HG03432 (cell line): ENCODE results near the gene WFDC10B.
"Not testable (repeated sequence)": the region's sequence is repeated elsewhere in the genome, so short reads cannot be mapped to it uniquely, and the experiment has no call there.

ENCODE experiments used
- ATAC-seq: cut with Tn5 transposase; IDR thresholded peaks from one replicate; pipeline ENCODE4 v1.9.1; 2021; ENCODE audit warnings: mild to moderate bottlenecking, moderate library complexity; ENCODE audit not compliant: unreplicated experiment

WFDC10B gene

GRCh38 chr20:45704969-45705637 is at the start of gene WFDC10B:
Gene WFDC10B (minus strand): TSS chr20:45705019. CDS start chr20:45685992, 19,027 bp downstream.
- ATAC-seq, result no peak

DNA sequence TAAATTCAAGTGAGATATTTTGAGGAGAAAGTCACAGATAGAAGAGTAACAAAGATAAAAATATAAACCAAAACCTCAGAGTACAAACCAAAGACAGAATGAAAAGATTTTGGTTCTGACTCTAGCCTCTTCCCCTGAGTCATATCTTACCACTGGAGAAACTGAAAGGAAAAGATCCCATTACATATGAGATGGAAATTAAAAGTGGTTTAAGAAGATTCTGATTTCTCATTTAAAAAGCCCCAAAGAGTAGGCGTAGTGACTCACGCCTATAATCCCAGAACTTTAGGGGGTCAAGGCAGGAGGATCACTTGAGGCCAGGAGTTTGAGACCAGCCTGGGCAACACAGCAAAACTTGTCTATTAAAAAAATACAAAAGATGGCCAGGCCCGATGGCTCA is 47.9 kb upstream of the WFDC10B start:
- no peak for ATAC-seq

DNA sequence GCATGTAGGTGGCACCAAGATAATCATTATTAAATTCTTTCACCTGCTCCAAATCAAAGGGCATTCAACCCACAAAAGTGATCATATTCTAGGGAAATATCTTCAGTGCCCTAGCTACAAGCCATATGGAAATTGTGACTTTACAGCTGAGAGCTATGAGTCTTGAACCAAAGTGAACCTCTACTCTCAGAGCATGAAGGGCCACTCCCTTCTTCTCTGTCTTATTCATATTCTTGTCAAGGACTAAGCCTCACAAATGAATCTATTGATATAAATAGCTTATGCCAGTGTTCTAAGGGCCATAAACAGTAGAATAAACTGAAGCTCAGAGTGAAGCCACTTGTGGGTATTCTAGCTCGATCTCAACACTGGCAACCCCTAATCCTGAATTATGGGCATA is 46.9 kb upstream of the WFDC10B start:
- ATAC-seq, result no peak

DNA sequence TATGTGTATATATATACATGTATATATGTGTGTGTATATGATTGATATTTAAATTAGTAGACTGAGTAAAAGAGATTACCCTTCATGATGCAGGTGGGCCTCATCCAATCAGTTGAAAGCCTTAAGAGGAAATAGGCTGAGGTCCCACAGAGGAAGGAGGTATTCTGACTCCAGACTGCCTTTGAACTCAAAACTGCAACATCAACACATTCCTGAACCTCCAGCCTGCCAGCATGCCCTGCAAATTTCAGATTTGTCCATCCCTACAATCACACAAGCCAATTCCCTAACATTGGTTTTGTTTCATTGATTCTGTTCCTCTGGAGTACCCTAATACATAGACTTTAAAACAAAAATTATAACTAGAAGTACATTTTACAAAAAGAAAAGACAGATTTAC is 40.2 kb upstream of the WFDC10B start:
- no peak for ATAC-seq

- no peak for ATAC-seq
Measured at GRCh38 chr20:45742596-45742995, 37.8 kb upstream of the WFDC10B start.

- ATAC-seq, result no peak
Measured at GRCh38 chr20:45735988-45736387, 31.2 kb upstream of the WFDC10B start.

- no peak for ATAC-seq
Measured at GRCh38 chr20:45735552-45735951, 30.7 kb upstream of the WFDC10B start.

DNA sequence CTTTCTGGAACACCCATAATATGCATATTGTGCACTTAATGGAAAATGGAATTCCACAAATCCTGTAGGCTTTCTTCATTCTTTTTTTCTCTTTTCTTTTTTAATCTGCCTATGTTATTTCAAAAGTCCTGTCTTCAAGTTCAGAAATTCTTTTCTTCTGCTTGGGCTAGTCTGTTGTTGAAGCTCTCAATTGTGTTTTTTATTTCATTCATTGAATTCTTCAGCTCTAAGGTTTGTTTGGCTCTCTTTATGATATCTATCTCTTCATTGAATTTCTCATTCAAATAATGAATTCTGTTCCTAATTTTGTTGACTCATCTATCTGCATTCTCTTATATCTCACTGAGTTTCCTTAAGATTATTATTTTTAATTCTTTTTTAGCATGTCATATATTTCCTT is 27.4 kb upstream of the WFDC10B start:
- ATAC-seq, result no peak

- ATAC-seq, result no peak
Measured at GRCh38 chr20:45727044-45727443, 22.2 kb upstream of the WFDC10B start.

- ATAC-seq, result no peak
Measured at GRCh38 chr20:45725134-45725533, 20.3 kb upstream of the WFDC10B start.

DNA sequence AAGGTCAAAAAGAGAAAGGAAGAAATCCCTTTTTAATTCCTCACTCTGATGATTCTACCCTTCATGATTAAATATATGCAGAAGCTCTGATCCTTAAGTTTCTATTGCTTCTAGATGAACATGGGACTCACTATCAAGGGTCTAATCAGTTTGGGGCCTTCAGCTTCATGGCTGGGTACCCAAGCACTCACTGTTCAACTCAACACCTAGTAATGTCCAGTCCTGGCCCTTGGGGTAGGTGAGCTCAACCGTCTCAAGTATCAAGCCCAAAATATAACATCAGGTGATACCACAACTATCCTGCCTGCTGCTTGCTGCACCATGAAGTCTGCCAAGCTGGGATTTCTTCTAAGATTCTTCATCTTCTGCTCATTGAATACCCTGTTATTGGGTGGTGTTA is 17.2 kb upstream of the WFDC10B start, which contains the start of gene SPINT4:
SPINT4 (plus strand) TSS at position 301 of the 400 bp plus-strand sequence; CDS start at position 322, 21 bp downstream.
- ATAC-seq, result no peak

- not testable (repeated sequence) for ATAC-seq
Measured at GRCh38 chr20:45716141-45716688, 11.4 kb upstream of the WFDC10B start.

DNA sequence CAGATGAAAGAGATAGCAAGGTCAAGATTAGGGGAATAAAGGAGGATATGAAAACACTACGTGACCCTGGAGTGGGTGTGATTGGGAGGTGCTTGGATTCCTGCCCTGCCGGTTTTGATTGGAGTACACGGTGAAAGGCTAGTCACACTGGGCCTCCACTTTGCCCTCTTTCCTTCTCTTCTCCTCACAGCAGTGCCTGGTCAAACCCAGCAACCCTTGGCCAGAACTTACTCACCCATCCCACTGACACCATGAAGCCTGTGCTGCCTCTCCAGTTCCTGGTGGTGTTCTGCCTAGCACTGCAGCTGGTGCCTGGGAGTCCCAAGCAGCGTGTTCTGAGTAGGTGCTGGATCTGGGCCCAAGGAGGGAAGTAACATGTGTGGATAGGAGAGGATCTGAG is 2.9 kb downstream of the WFDC10B start, which contains the start of gene WFDC13:
WFDC13 (plus strand) TSS at position 166 of the 400 bp plus-strand sequence; CDS start at position 252, 86 bp downstream.
- no peak for ATAC-seq

DNA sequence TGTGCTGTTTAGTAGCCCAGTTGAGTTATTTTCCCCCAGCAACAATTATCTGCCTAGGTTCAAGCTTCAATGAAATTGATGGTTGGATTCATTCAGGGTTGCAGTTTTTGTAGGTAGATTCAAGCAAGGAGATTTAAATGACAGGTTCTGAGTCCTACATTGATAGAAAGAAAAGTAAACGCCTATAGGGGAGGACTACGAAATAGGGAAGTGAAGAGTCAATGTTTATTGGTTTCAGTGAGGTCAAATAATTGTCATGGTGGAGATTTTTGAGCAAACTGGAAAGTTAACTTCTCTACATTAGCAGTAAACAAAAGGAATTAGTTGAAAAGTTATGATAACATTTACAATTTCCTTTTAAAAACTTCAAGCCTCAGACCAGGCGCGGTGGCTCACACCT is 3.7 kb downstream of the WFDC10B start:
- ATAC-seq, result no peak

DNA sequence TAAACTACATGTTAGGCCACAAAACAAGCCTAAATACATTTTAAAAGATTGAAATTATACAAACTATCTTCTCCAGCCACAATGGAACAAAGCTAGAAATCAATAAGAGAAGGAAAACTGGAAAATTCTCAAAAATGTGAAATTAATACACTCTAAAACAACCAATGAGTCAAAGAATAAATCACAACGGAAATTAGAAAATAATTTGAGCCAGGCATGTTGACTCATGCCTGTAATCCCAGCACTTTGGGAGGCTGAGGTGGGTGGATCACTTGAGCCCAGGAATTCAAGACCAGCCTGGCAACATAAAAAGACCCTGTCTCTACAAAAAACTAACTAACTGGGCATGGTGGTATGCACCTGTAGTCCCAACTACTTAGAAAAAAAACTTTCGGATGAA is 9.3 kb downstream of the WFDC10B start:
- no peak for ATAC-seq

- ATAC-seq, result not testable (repeated sequence)
Measured at GRCh38 chr20:45693346-45693745, 11.5 kb downstream of the WFDC10B start.

- ATAC-seq, result no peak
Measured at GRCh38 chr20:45685896-45686295, 18.9 kb downstream of the WFDC10B start.

DNA sequence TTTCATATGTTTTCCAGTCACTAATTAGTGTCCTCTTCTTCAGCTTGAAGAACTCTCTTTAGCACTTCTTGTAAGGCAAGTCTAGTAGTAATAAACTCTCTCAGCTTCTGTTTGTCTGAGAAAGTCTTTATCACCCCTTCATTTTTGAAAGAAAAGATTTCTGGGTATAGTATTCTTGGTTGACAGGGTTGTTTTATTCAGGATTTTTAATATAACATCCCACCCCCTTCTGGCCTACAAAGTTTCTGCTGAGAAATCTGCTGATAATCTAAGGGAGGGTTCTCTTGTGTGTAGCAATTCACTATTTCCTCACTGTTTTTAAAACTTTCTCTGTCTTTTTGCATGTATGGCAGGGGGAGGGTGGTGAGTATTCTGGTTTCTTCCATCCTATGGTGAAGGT is 25.2 kb downstream of the WFDC10B start:
- ATAC-seq, result no peak

DNA sequence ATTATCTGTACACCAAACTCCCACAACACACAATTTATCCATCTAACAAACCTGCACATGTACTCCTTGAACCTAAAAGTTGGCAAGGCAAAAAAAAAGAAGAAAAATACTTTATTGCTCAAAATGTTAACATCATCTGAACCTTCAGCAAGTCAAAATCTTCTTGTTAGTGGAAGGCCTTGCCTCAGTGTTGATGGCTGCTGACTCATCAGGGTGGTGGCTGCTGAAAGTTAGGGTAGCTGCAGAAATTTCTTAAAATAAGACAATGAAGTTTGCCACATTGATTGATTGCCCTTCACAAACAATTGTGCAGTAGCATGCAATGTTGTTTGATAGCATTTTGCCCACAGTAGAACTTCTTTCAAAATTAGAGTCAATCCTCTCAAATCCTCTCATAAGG is 32.1 kb downstream of the WFDC10B start:
- ATAC-seq, result no peak

DNA sequence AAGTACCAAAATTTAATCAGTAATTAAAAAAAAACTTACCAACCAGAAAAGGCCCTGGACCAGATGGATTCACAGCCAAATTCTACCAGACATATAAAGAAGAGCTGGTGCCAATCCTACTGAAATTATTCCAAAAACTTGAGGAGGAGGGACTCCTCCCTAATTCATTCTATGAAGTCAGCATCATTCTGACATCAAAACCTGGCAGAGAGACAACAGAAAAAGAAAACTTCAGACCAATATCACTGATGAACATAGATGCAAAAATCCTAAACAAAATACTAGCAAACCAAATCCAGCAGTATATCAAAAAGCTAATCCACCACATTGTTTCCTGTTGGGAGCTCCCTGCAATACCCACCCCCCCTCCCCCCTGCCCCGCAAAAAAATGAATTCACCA is 34.7 kb downstream of the WFDC10B start, which contains the start of gene WFDC11:
WFDC11 (minus strand) TSS at position 101 of the 400 bp plus-strand sequence. CDS start 19,639 bp downstream, outside the sequence.
- no peak for ATAC-seq

DNA sequence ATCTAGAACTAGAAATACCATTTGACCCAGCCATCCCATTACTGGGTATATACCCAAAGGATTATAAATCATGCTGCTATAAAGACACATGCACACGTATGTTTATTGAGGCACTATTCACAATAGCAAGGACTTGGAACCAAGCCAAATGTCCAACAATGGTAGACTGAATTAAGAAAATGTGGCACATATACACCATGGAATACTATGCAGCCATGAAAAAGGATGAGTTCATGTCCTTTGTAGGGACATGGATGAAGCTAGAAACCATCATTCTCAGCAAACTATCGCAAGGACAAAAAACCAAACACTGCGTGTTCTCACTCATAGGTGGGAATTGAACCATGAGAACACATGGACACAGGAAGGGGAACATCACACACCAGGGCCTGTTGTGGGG is 47.8 kb downstream of the WFDC10B start:
- ATAC-seq, result not testable (repeated sequence)

- not testable (repeated sequence) for ATAC-seq
Measured at GRCh38 chr20:45651726-45652125, 53.1 kb downstream of the WFDC10B start.
